HCT116 (cell line): ENCODE measurements around the gene CBX1.

Source experiments
- CTCF ChIP-seq, 3 experiments: fragments of 200-600 bp in 1 of 3; sonication (generic) in 1 of 3; IDR thresholded peaks in 2 of 3; conservative IDR thresholded peaks in 1 of 3; 2 replicates each; pipeline ENCODE4 v1.5.1; 2012 to 2017; ENCODE audit warnings: low read depth in 2 of 3, low read length in 2 of 3, antibody characterized with exemption in 1 of 3, borderline replicate concordance in 1 of 3, control low read depth in 1 of 3, mild to moderate bottlenecking in 1 of 3, mixed read lengths in 1 of 3, mixed run types in 1 of 3, moderate library complexity in 1 of 3; ENCODE audit not compliant: insufficient read depth in 1 of 3
- EGR1 ChIP-seq: IDR thresholded peaks from 2 replicates; pipeline ENCODE4 v1.6.1; 2012; ENCODE audit warnings: low read depth
- ELF1 ChIP-seq: IDR thresholded peaks from 2 replicates; pipeline ENCODE4 v1.6.1; 2012; ENCODE audit warnings: low read depth, borderline replicate concordance
- EZH2 ChIP-seq: fragments of 200-600 bp; sonication (generic); IDR thresholded peaks from 2 replicates; pipeline ENCODE4 v1.6.1; 2017; ENCODE audit warnings: antibody characterized with exemption, mixed run types
- EZH2phosphoT487 ChIP-seq: fragments of 200-600 bp; IDR thresholded peaks from 2 replicates; pipeline ENCODE4 v1.6.1; 2018; ENCODE audit warnings: antibody characterized with exemption, borderline replicate concordance
- JUND ChIP-seq: IDR thresholded peaks from 2 replicates; pipeline ENCODE4 v1.6.1; 2012
- POLR2A ChIP-seq: IDR thresholded peaks from 2 replicates; pipeline ENCODE4 v1.7.0; 2011; ENCODE audit warnings: borderline replicate concordance; ENCODE audit not compliant: insufficient read depth, insufficient read length; ENCODE audit errors: extremely low read depth
- POLR2AphosphoS5 ChIP-seq: IDR thresholded peaks from 2 replicates; pipeline ENCODE4 v1.6.1; 2011; ENCODE audit warnings: mild to moderate bottlenecking, low read depth, low read length, moderate library complexity
- RAD21 ChIP-seq: IDR thresholded peaks from 2 replicates; pipeline ENCODE4 v1.6.1; 2012; ENCODE audit warnings: low read depth, mild to moderate bottlenecking
- REST ChIP-seq: IDR thresholded peaks from 2 replicates; pipeline ENCODE4 v1.6.1; 2012; ENCODE audit warnings: low read depth
- SP1 ChIP-seq: IDR thresholded peaks from 2 replicates; pipeline ENCODE4 v1.6.1; 2012; ENCODE audit warnings: low read depth
- SRF ChIP-seq: IDR thresholded peaks from 2 replicates; pipeline ENCODE4 v1.6.1; 2012; ENCODE audit warnings: low read depth
- TCF7L2 ChIP-seq: IDR thresholded peaks from 2 replicates; pipeline ENCODE4 v1.7.0; 2011; ENCODE audit warnings: borderline replicate concordance, inconsistent platforms; ENCODE audit not compliant: insufficient read depth, insufficient read length; ENCODE audit errors: extremely low read depth
- ZNF274 ChIP-seq: fragments of 200-500 bp; sonication (Bioruptor generic); IDR thresholded peaks from 2 replicates; pipeline ENCODE4 v1.6.1; 2014; ENCODE audit warnings: mild to moderate bottlenecking, low read depth, low read length, inconsistent platforms

DNA sequence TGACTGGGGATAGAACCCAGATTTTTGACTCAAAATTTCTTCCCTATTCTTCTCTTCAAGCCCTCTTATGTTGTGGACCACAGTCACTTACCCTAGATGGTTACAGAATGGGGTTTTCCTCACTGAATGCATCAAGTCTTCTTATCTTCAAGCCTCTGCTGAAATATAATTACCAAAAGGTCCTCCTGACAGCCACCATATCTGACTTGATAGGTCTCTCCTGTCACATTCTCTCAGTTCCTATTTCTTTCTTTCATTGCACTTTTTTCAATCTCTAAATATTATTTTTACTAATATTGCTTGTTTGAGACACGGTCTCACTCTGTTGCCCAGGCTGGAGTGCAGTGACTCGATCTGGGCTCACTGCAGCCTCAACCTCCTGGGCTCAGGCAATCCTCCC, 62.6 kb downstream of the CBX1 start:
- no peak for TF ChIP-seq CTCF (IDR thresholded peaks at IDR 0.05 in 2 of 3, conservative IDR thresholded peaks at IDR 0.05 in 1 of 3; ENCODE audit: borderline replicate concordance in 1 of 3, insufficient read depth in 1 of 3, low read depth in 2 of 3, low read length in 2 of 3)
- no peak for TF ChIP-seq SP1
- no peak for TF ChIP-seq SRF
- no peak for TF ChIP-seq POLR2A
- TF ChIP-seq EGR1 = no peak
- TF ChIP-seq POLR2AphosphoS5 = no peak
- no peak for TF ChIP-seq EZH2
- TF ChIP-seq ZNF274 = no peak
- TF ChIP-seq EZH2phosphoT487 = no peak
- no peak for TF ChIP-seq RAD21
- no peak for TF ChIP-seq TCF7L2
- TF ChIP-seq REST = no peak
- TF ChIP-seq ELF1 = no peak
- TF ChIP-seq JUND = no peak
